Trophoblast cell (in vitro differentiated cells and primary cell): ENCODE measurements around the gene UBE2D2.
"Not testable (repeated sequence)": the region's sequence is repeated elsewhere in the genome, so short reads cannot be mapped to it uniquely, and the experiment has no call there.

Experiments used
- DNase-seq, 2 donors: peaks; one replicate each; pipeline ENCODE4 v3.0.0-alpha.2; 2016
- H2AFZ ChIP-seq: 2 replicates; pipeline ENCODE4 v1.6.1; 2013; ENCODE audit warnings: low read length, moderate library complexity, mild to moderate bottlenecking; ENCODE audit not compliant: insufficient read depth, poor library complexity
- H2AK5ac ChIP-seq: 2 replicates; pipeline ENCODE4 v1.6.1; 2013; ENCODE audit warnings: mild to moderate bottlenecking, low read length
- H2BK120ac ChIP-seq: 2 replicates; pipeline ENCODE4 v1.6.1; 2013; ENCODE audit warnings: low read length, mild to moderate bottlenecking, moderate library complexity; ENCODE audit not compliant: insufficient read depth, poor library complexity
- H2BK12ac ChIP-seq: 2 replicates; pipeline ENCODE4 v1.6.1; 2013; ENCODE audit warnings: mild to moderate bottlenecking, low read length, moderate library complexity
- H2BK5ac ChIP-seq: 2 replicates; pipeline ENCODE4 v1.6.1; 2013; ENCODE audit warnings: low read length, low read depth, moderate library complexity, mild to moderate bottlenecking; ENCODE audit not compliant: poor library complexity
- H3K14ac ChIP-seq: 2 replicates; pipeline ENCODE4 v1.6.1; 2013; ENCODE audit warnings: mild to moderate bottlenecking, low read length
- H3K18ac ChIP-seq: 2 replicates; pipeline ENCODE4 v1.6.1; 2013; ENCODE audit warnings: mild to moderate bottlenecking, low read length
- H3K23ac ChIP-seq: 2 replicates; pipeline ENCODE4 v1.6.1; 2013; ENCODE audit warnings: low read length
- H3K27ac ChIP-seq: 2 replicates; pipeline ENCODE4 v1.5.1; 2013; ENCODE audit warnings: low read depth, mild to moderate bottlenecking, inconsistent platforms, low read length, moderate library complexity
- H3K27me3 ChIP-seq: 2 replicates; pipeline ENCODE4 v1.6.1; 2013; ENCODE audit warnings: inconsistent platforms, mild to moderate bottlenecking, low read length, moderate library complexity; ENCODE audit not compliant: insufficient read depth
- H3K36me3 ChIP-seq, 2 experiments: 1 replicate in 1 of 2; 2 replicates in 1 of 2; pipeline ENCODE4 v1.6.1; 2013; ENCODE audit warnings: low read length in 2 of 2, mild to moderate bottlenecking in 2 of 2, moderate library complexity in 1 of 2; ENCODE audit not compliant: insufficient read depth in 2 of 2, control insufficient read depth in 1 of 2
- H3K4ac ChIP-seq: 2 replicates; pipeline ENCODE4 v1.6.1; 2013; ENCODE audit warnings: low read depth, mild to moderate bottlenecking, low read length, moderate library complexity
- H3K4me1 ChIP-seq, 2 experiments: 1 replicate in 1 of 2; 2 replicates in 1 of 2; pipeline ENCODE4 v1.6.1; 2013; ENCODE audit warnings: low read length in 2 of 2, mild to moderate bottlenecking in 2 of 2, moderate library complexity in 1 of 2; ENCODE audit not compliant: insufficient read depth in 2 of 2, control insufficient read depth in 1 of 2
- H3K4me2 ChIP-seq: 2 replicates; pipeline ENCODE4 v1.6.1; 2013; ENCODE audit warnings: inconsistent platforms, mild to moderate bottlenecking, low read length, moderate library complexity
- H3K4me3 ChIP-seq: 2 replicates; pipeline ENCODE4 v1.5.1; 2013; ENCODE audit warnings: mild to moderate bottlenecking, low read depth, low read length, inconsistent platforms
- H3K79me1 ChIP-seq: one replicate; pipeline ENCODE4 v1.6.1; 2013; ENCODE audit warnings: low read length
- H3K79me2 ChIP-seq: 2 replicates; pipeline ENCODE4 v1.6.1; 2013; ENCODE audit warnings: low read length, mild to moderate bottlenecking; ENCODE audit not compliant: control insufficient read depth, insufficient read depth, poor library complexity
- H3K9ac ChIP-seq: 2 replicates; pipeline ENCODE4 v1.6.1; 2013; ENCODE audit warnings: mild to moderate bottlenecking, low read length
- H3K9me3 ChIP-seq: 2 replicates; pipeline ENCODE4 v1.6.1; 2013; ENCODE audit warnings: low read depth, mild to moderate bottlenecking, control low read depth, inconsistent platforms, low read length; ENCODE audit not compliant: insufficient read depth
- H4K12ac ChIP-seq: 2 replicates; pipeline ENCODE4 v1.6.1; 2013; ENCODE audit warnings: low read depth, mild to moderate bottlenecking, low read length, moderate library complexity
- H4K8ac ChIP-seq: 2 replicates; pipeline ENCODE4 v1.6.1; 2013; ENCODE audit warnings: low read depth, mild to moderate bottlenecking, low read length, moderate library complexity
- H4K91ac ChIP-seq: one replicate; pipeline ENCODE4 v1.6.1; 2013; ENCODE audit warnings: low read depth, mild to moderate bottlenecking, low read length, moderate library complexity
- WGBS: extraction: QIAGEN DNeasy Blood & Tissue Kit; methylation state at CpG from one replicate; pipeline ENCODE4 v1.1.7; 2013; ENCODE audit warnings: missing lambda C conversion rate; ENCODE audit not compliant: insufficient read length, insufficient coverage; ENCODE audit errors: extremely low coverage; 5-methylcytosine and 5-hydroxymethylcytosine counted together

Gene UBE2D2

GRCh38 chr5:139582181-139582580 is 21.0 kb downstream of the UBE2D2 start:
- H3K9ac ChIP-seq, H2AK5ac ChIP-seq, H2AFZ ChIP-seq, H2BK120ac ChIP-seq, H3K27me3 ChIP-seq, H3K9me3 ChIP-seq, H3K27ac ChIP-seq, H3K18ac ChIP-seq, H4K12ac ChIP-seq, H2BK5ac ChIP-seq, H4K8ac ChIP-seq, H3K4me3 ChIP-seq, H4K91ac ChIP-seq, H2BK12ac ChIP-seq, H3K23ac ChIP-seq, H3K4me1 ChIP-seq, H3K14ac ChIP-seq, H3K4me2 ChIP-seq, H3K79me1 ChIP-seq, DNase-seq: not testable (repeated sequence)
- WGBS: no CpG with 5 or more reads among the region's 5 CpGs
- peaks cover 25% of the 10 kb centered on the region for H3K79me2 ChIP-seq
- peaks cover 14 to 15% of the 10 kb centered on the region in 2 experiments for H3K36me3 ChIP-seq
- peak overlapping the region; percentile 71 for H3K4ac ChIP-seq

- no peak overlapping the region for H3K18ac ChIP-seq
- no peak overlapping the region for H2AFZ ChIP-seq
- no peak overlapping the region for H2BK12ac ChIP-seq
- no peaks in the 10 kb centered on the region for H3K9me3 ChIP-seq
- no peaks in the 10 kb centered on the region for H3K27me3 ChIP-seq
- no peak overlapping the region for H2BK120ac ChIP-seq
- no peak overlapping the region for H4K8ac ChIP-seq
- H3K4me3 ChIP-seq: no peak overlapping the region
- peaks cover 0 to 6% of the 10 kb centered on the region in 2 experiments for H3K4me1 ChIP-seq
- no peak overlapping the region for H3K9ac ChIP-seq
- no peak overlapping the region for H2BK5ac ChIP-seq
- 100% methylated on average over 1 of the region's 3 CpGs for WGBS
- no peak overlapping the region for H3K4me2 ChIP-seq
- peaks cover 26% of the 10 kb centered on the region for H3K79me2 ChIP-seq
- H4K12ac ChIP-seq: no peak overlapping the region
- no peak overlapping the region for H3K4ac ChIP-seq
- no peak for DNase-seq
- H3K27ac ChIP-seq: no peak overlapping the region
- H2AK5ac ChIP-seq: no peak overlapping the region
- H3K79me1 ChIP-seq: no peaks in the 10 kb centered on the region
- no peak overlapping the region for H4K91ac ChIP-seq
- H3K14ac ChIP-seq: no peak overlapping the region
- H3K36me3 ChIP-seq: peaks cover 19 to 20% of the 10 kb centered on the region in 2 experiments
- no peak overlapping the region for H3K23ac ChIP-seq
Measured at GRCh38 chr5:139584137-139584536, 23.0 kb downstream of the UBE2D2 start.

- H2BK5ac ChIP-seq, H3K18ac ChIP-seq, H2AK5ac ChIP-seq, DNase-seq, H3K9me3 ChIP-seq, H3K14ac ChIP-seq, H3K9ac ChIP-seq, H3K79me1 ChIP-seq, H3K27ac ChIP-seq, H4K12ac ChIP-seq, H4K8ac ChIP-seq, H3K27me3 ChIP-seq, H2BK12ac ChIP-seq, H3K4me1 ChIP-seq, H3K4me3 ChIP-seq, H4K91ac ChIP-seq, H2AFZ ChIP-seq, H2BK120ac ChIP-seq, H3K4me2 ChIP-seq, H3K23ac ChIP-seq: not testable (repeated sequence)
- Histone ChIP-seq H3K79me2 (peaks cover 17% of the 10 kb centered on the region), H3K4ac (peak overlapping the region; percentile 0), H3K36me3 (peaks cover 14 to 15% of the 10 kb centered on the region in 2 experiments)
- no CpG with 5 or more reads among the region's 5 CpGs for WGBS
Measured at GRCh38 chr5:139588116-139588515, 27.0 kb downstream of the UBE2D2 start.

GRCh38 chr5:139588962-139589361 is 27.8 kb downstream of the UBE2D2 start:
- peaks cover 13 to 16% of the 10 kb centered on the region in 2 experiments for H3K36me3 ChIP-seq
- no peak overlapping the region for H4K12ac ChIP-seq
- peak in 1 of 2 donors; percentile 12 for DNase-seq
- H2AK5ac ChIP-seq: no peak overlapping the region
- H3K4ac ChIP-seq: peak overlapping the region; percentile 93
- no peak overlapping the region for H3K4me3 ChIP-seq
- H3K79me1 ChIP-seq: no peaks in the 10 kb centered on the region
- H3K14ac ChIP-seq: no peak overlapping the region
- H2BK12ac ChIP-seq: no peak overlapping the region
- H2BK5ac ChIP-seq: no peak overlapping the region
- H3K9ac ChIP-seq: no peak overlapping the region
- WGBS: no CpG with 5 or more reads among the region's 6 CpGs
- no peak overlapping the region for H3K23ac ChIP-seq
- H3K79me2 ChIP-seq: peaks cover 19% of the 10 kb centered on the region
- H4K91ac ChIP-seq: no peak overlapping the region
- no peaks in the 10 kb centered on the region for H3K27me3 ChIP-seq
- peaks cover 0 to 4% of the 10 kb centered on the region in 2 experiments for H3K4me1 ChIP-seq
- no peaks in the 10 kb centered on the region for H3K9me3 ChIP-seq
- no peak overlapping the region for H3K4me2 ChIP-seq
- no peak overlapping the region for H2AFZ ChIP-seq
- peak overlapping the region; percentile 17 for H3K27ac ChIP-seq
- H3K18ac ChIP-seq: no peak overlapping the region
- no peak overlapping the region for H2BK120ac ChIP-seq
- H4K8ac ChIP-seq: no peak overlapping the region
